GM21619 (cell line): Measurements from ENCODE around the gene TRIM59.
"Not testable (repeated sequence)": the region's sequence is repeated elsewhere in the genome, so short reads cannot be mapped to it uniquely, and the experiment has no call there.

Experiments used
- ATAC-seq: cut with Tn5 transposase; IDR thresholded peaks from one replicate; pipeline ENCODE4 v1.9.1; 2021; ENCODE audit not compliant: unreplicated experiment

The TRIM59 gene

GRCh38 chr3:160458151-160458550 is 8.6 kb upstream of the TRIM59 start:
- ATAC-seq, result no peak

GRCh38 chr3:160455846-160456245 is 6.3 kb upstream of the TRIM59 start:
- ATAC-seq, result no peak

- no peak for ATAC-seq
These were observed 5.4 kb upstream of the TRIM59 start for GRCh38 chr3:160454995-160455394.

GRCh38 chr3:160452251-160452650 is 2.7 kb upstream of the TRIM59 start:
- ATAC-seq, result not testable (repeated sequence)

GRCh38 chr3:160451602-160452001 is 2.0 kb upstream of the TRIM59 start:
- ATAC-seq, result no peak

- no peak for ATAC-seq
These were observed 1.3 kb upstream of the TRIM59 start for GRCh38 chr3:160450846-160451245.

- peak; percentile 38 for ATAC-seq
These were observed 546 bp downstream of the TRIM59 start for GRCh38 chr3:160448845-160449635.

- no peak for ATAC-seq
These were observed 2.0 kb downstream of the TRIM59 start for GRCh38 chr3:160447544-160447943.

- no peak for ATAC-seq
These were observed 3.0 kb downstream of the TRIM59 start for GRCh38 chr3:160446522-160447056.

- no peak for ATAC-seq
These were observed 3.7 kb downstream of the TRIM59 start for GRCh38 chr3:160445854-160446253.

- no peak for ATAC-seq
These were observed 5.2 kb downstream of the TRIM59 start for GRCh38 chr3:160444411-160444810.

- no peak for ATAC-seq
These were observed 8.9 kb downstream of the TRIM59 start for GRCh38 chr3:160440687-160441086.

- ATAC-seq, result no peak
These were observed 12.5 kb downstream of the TRIM59 start for GRCh38 chr3:160437083-160437455.

GRCh38 chr3:160435747-160436146 is 13.8 kb downstream of the TRIM59 start:
- ATAC-seq, result no peak

- no peak for ATAC-seq
These were observed 14.5 kb downstream of the TRIM59 start for GRCh38 chr3:160435095-160435494.

GRCh38 chr3:160434071-160434470 is 15.5 kb downstream of the TRIM59 start:
- ATAC-seq, result no peak

GRCh38 chr3:160427832-160428424 is 21.7 kb downstream of the TRIM59 start:
- no peak for ATAC-seq

- no peak for ATAC-seq
These were observed 32.3 kb downstream of the TRIM59 start for GRCh38 chr3:160417311-160417710.

- peak; percentile 88 for ATAC-seq
These were observed 35.9 kb downstream of the TRIM59 start for GRCh38 chr3:160413613-160414248.

- ATAC-seq, result no peak
These were observed 37.1 kb downstream of the TRIM59 start for GRCh38 chr3:160412477-160412876.

GRCh38 chr3:160409812-160410610 is 39.6 kb downstream of the TRIM59 start:
- no peak for ATAC-seq
